ENCODE data around the gene CLDN14. TPM values are rescaled to one million over a fixed set of nuclear protein-coding genes. Genes with fewer than 3 reads are reported as not detected.

The CLDN14 gene
- total and polyA plus RNA-seq, 8 donors, result 0.48 TPM; not detected in 7

- intact Hi-C loops (cut with DNase I; ENCODE audit: low total_unique reads), result loop anchor here (10.0 kb wide), 1 partner anchor 182 kb away; no protein-coding TSS in a partner anchor
- whole genome bisulfite sequencing, 5 donors, result 89 to 94% (median 92%) methylated on average over 11 of the region's 11 CpGs
Observed at GRCh38 chr21:36412916-36413315, 67.0 kb downstream of the CLDN14 start.

GRCh38 chr21:36411301-36411700, 68.6 kb downstream of the CLDN14 start:
- no peak for TF ChIP-seq POLR2A (IDR thresholded peaks at IDR 0.05)
- TF ChIP-seq POLR2AphosphoS5 (IDR thresholded peaks at IDR 0.05), result no peak
- no peak for TF ChIP-seq CTCF (IDR thresholded peaks at IDR 0.05)
- no peak for TF ChIP-seq EP300 (IDR thresholded peaks at IDR 0.05)
- no peak for DNase-seq
- intact Hi-C loops (cut with DNase I; ENCODE audit: low total_unique reads), result loop anchor here (10.0 kb wide), 1 partner anchor 184 kb away; no protein-coding TSS in a partner anchor
- Histone ChIP-seq H3K27ac (no peak overlapping the region), H3K9me3 (no peaks in the 10 kb centered on the region), H3K27me3 (no peaks in the 10 kb centered on the region), H3K36me3 (peaks cover 21 to 52% (median 43%) of the 10 kb centered on the region in 4 donors), H3K4me3 (no peak overlapping the region), H3K4me1 (no peaks in the 10 kb centered on the region)
- WGBS, 5 donors, result 97 to 99% (median 97%) methylated on average over 10 of the region's 10 CpGs

More at GRCh38 chr21:36412916-36413315, 67.0 kb downstream of the CLDN14 start:
- peaks cover 21 to 67% (median 56%) of the 10 kb centered on the region in 4 donors for H3K36me3 ChIP-seq
- H3K27ac ChIP-seq, result no peak overlapping the region
- H3K27me3 ChIP-seq, result no peaks in the 10 kb centered on the region
- no peak for TF ChIP-seq POLR2A (IDR thresholded peaks at IDR 0.05)
- TF ChIP-seq CTCF (IDR thresholded peaks at IDR 0.05), result no peak
- TF ChIP-seq POLR2AphosphoS5 (IDR thresholded peaks at IDR 0.05), result no peak
- no peak for TF ChIP-seq EP300 (IDR thresholded peaks at IDR 0.05)
- H3K4me1 ChIP-seq, result no peaks in the 10 kb centered on the region
- no peak for DNase-seq
- no peaks in the 10 kb centered on the region for H3K9me3 ChIP-seq
- no peak overlapping the region for H3K4me3 ChIP-seq

Other genes starting within 250 kb of the CLDN14 start
- 10 to 100 TPM; 11.9 to 95.1 (median 57.8) TPM for gene MORC3, start 159.9 kb downstream of the CLDN14 start, total RNA-seq
- gene MORC3, start 159.9 kb downstream of the CLDN14 start, polyA plus RNA-seq, result 10 to 100 TPM in 2 of 3 donors, 1 to 10 TPM in 1; 8.0 to 14.2 (median 11.0) TPM
- gene CHAF1B, start 94.7 kb downstream of the CLDN14 start, total RNA-seq, result 10 to 100 TPM in 1 of 5 donors, 1 to 10 TPM in 2, under 1 TPM in 2; 0.29 to 15.2 (median 1.3) TPM
- gene CHAF1B, start 94.7 kb downstream of the CLDN14 start, polyA plus RNA-seq, result 1 to 10 TPM in 2 of 3 donors, under 1 TPM in 1; 0.76 to 1.8 (median 1.4) TPM
- gene SIM2, start 219.0 kb upstream of the CLDN14 start, total RNA-seq, result 10 to 100 TPM in 4 of 5 donors, not detected in 1; 11.2 to 28.3 (median 20.4) TPM
- gene SIM2, start 219.0 kb upstream of the CLDN14 start, polyA plus RNA-seq, result 10 to 100 TPM in 1 of 3 donors, 1 to 10 TPM in 2; 3.3 to 14.0 (median 6.9) TPM

All from stomach (tissue), 9 donors.